ENCODE measurements around the gene ELMO1. TPM values are rescaled to one million over a fixed set of nuclear protein-coding genes. Genes with fewer than 3 reads are reported as not detected.
A peak's percentile ranks its signal among the peaks of the same experiment; 100 is the strongest.

The ELMO1 gene
- total and polyA plus RNA-seq, 2 of the 13 experiments (the other 11 are each of a cell fraction or from before 2014, with no cell fraction given), result 0.11 to 0.17 TPM

GRCh38 chr7:37191797-37192196 lies 256.9 kb downstream of the ELMO1 start (continued):
- TF ChIP-seq ZNF513 (CRISPR knock-in tag; conservative IDR thresholded peaks at IDR 0.05) (no peak), MED13 (CRISPR knock-in tag; IDR thresholded peaks at IDR 0.05) (no peak), ZNF205 (CRISPR knock-in tag; IDR thresholded peaks at IDR 0.05) (peak; percentile 47; the same call in 1 of the 2 replicates), ZNF788 (CRISPR knock-in tag; IDR thresholded peaks at IDR 0.05; ENCODE audit: borderline replicate concordance) (peak; percentile 35; the same call in 1 of the 2 replicates), PAXIP1 (CRISPR knock-in tag; conservative IDR thresholded peaks at IDR 0.05) (peak; percentile 94), ZNF552 (CRISPR knock-in tag; IDR thresholded peaks at IDR 0.05; ENCODE audit: borderline replicate concordance) (no peak), RARA (CRISPR knock-in tag; IDR thresholded peaks at IDR 0.05) (peak; percentile 90), JDP2 (CRISPR knock-in tag; IDR thresholded peaks at IDR 0.05; ENCODE audit: borderline replicate concordance) (no peak; the same call in 1 of the 2 replicates), KDM3A (CRISPR knock-in tag; IDR thresholded peaks at IDR 0.05; ENCODE audit: low read depth) (no peak; the same call in 1 of the 2 replicates), NR2F6 (IDR thresholded peaks at IDR 0.05) (peak; percentile 93), NR2F6 (CRISPR knock-in tag; IDR thresholded peaks at IDR 0.05) (peak; percentile 95), BHLHE40 (IDR thresholded peaks at IDR 0.05; ENCODE audit: low read length) (peak; percentile 98), SALL1 (CRISPR knock-in tag; IDR thresholded peaks at IDR 0.05) (peak; percentile 94), ZKSCAN5 (CRISPR knock-in tag; IDR thresholded peaks at IDR 0.05) (no peak), ZNF776 (CRISPR knock-in tag; IDR thresholded peaks at IDR 0.05) (no peak), CEBPB (IDR thresholded peaks at IDR 0.05; ENCODE audit: borderline replicate concordance, low read depth, low read length) (peak; percentile 59; the same call in 1 of the 2 replicates), POGZ (CRISPR knock-in tag; IDR thresholded peaks at IDR 0.05) (peak; percentile 98), PAF1 (CRISPR knock-in tag; IDR thresholded peaks at IDR 0.05) (no peak), HMG20A (CRISPR knock-in tag; IDR thresholded peaks at IDR 0.05; ENCODE audit: borderline replicate concordance) (peak; percentile 90), KDM6A (CRISPR knock-in tag; IDR thresholded peaks at IDR 0.05; ENCODE audit: low read depth) (peak; percentile 60; the same call in 1 of the 2 replicates), BCL3 (CRISPR knock-in tag; IDR thresholded peaks at IDR 0.05) (no peak), ZNF772 (CRISPR knock-in tag; IDR thresholded peaks at IDR 0.05) (no peak), TFE3 (CRISPR knock-in tag; IDR thresholded peaks at IDR 0.05) (peak; percentile 97)

Measured in HepG2 (cell line).